GM10248 (cell line): Measurements from ENCODE around the gene LAPTM5.

Experiments
- CTCF ChIA-PET: fragments of 300-600 bp; sonication (Branson Sonifier 250); formaldehyde crosslinking; extraction: SDS; loops from one replicate; lab custom pipeline; 2021; ENCODE audit warnings: antibody characterized with exemption; lab: Yijun Ruan, JAX
- POLR2A ChIA-PET: fragments of 350-650 bp; sonication (Branson Sonifier 250); formaldehyde crosslinking; extraction: SDS; loops from one replicate; lab custom pipeline; 2020; ENCODE audit warnings: antibody characterized with exemption; lab: Yijun Ruan, JAX
- DNase-seq: peaks from one replicate; pipeline ENCODE4 v3.0.0; 2012; ENCODE audit errors: extremely low spot score
- TF ChIP-seq, protein P1 (sequence below): IDR thresholded peaks from 2 replicates; pipeline ENCODE4 v1.5.1; 2012; ENCODE audit warnings: mild to moderate bottlenecking, low read depth; ENCODE audit errors: extremely low read depth, missing control alignments, control extremely low read depth

Gene LAPTM5

DNA sequence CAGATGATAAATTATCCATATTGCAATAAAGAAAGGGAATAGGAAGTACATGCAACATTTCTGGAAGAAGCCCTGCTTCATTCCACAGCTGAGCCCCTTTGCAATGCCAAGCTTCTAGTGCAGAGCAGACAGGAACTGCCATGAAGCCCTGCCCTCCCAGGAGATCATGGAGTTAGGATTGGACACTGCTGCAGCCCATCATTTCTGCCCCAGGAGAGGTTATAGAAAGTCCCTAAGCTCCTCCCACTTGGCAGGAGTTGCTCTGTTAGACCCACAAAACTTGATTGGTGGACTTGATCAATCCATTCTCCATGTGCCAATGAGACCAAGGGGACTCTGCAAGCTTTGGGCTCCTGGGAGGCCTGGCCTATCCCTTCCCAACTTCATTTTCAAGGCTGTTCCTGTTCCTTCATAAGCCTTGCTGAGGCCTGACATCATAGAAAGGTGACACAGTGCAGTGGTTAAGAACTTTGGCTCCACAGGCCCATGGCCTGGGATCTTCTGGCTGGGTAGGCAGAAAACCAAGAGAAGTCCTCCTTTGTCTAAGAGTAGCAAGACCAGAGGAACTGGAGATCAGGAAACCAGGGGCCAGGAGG lies 1.3 kb upstream of the LAPTM5 start:
- ChIA-PET CTCF (interaction anchor here (1.7 to 22.9 kb wide), 6 partner anchors 7 to 39 kb away, joined by 3 to 449 read pairs (median 10); no protein-coding TSS in a partner anchor), POLR2A (interaction anchor here (0.7 to 7.6 kb wide), 3 partner anchors 10 to 18 kb away, joined by 3 to 71 read pairs (median 7); no protein-coding TSS in a partner anchor)
- TF ChIP-seq, protein P1, sequence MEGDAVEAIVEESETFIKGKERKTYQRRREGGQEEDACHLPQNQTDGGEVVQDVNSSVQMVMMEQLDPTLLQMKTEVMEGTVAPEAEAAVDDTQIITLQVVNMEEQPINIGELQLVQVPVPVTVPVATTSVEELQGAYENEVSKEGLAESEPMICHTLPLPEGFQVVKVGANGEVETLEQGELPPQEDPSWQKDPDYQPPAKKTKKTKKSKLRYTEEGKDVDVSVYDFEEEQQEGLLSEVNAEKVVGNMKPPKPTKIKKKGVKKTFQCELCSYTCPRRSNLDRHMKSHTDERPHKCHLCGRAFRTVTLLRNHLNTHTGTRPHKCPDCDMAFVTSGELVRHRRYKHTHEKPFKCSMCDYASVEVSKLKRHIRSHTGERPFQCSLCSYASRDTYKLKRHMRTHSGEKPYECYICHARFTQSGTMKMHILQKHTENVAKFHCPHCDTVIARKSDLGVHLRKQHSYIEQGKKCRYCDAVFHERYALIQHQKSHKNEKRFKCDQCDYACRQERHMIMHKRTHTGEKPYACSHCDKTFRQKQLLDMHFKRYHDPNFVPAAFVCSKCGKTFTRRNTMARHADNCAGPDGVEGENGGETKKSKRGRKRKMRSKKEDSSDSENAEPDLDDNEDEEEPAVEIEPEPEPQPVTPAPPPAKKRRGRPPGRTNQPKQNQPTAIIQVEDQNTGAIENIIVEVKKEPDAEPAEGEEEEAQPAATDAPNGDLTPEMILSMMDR, result no peak
- DNase-seq, result peak; percentile 77

DNA sequence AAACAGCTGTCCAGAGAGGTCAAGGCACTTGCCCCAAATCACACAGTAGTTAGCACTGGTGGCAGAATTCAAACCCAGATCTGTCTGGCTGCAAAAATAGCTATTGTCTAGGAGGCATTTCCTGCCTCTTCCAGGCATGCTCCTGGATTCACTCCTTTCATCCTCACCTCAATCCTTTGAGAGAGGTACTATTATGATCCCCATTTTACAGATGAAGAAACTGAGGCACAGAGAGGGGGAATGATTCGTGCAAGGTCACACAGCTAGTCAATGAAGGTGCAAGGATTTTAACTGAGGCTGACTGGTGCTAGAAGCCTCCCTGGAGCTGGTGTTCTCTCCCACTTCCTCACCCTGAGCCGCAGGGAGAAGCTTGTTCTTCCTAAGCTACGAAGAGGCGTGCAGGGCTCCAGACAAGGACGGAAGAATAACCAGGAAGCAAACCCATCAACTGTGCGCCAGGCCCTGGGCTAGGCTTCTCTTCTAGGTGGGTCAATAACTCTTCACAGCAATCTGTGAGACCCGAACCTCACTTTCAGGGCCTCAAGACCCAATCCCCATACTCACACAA lies 631 bp upstream of the LAPTM5 start:
- ChIA-PET POLR2A (interaction anchor here (0.7 to 7.6 kb wide), 4 partner anchors 10 to 28 kb away, joined by 3 to 71 read pairs (median 5); no protein-coding TSS in a partner anchor), CTCF (interaction anchor here (1.2 to 22.9 kb wide), 7 partner anchors 8 to 39 kb away, joined by 3 to 449 read pairs (median 8); no protein-coding TSS in a partner anchor)
- TF ChIP-seq, protein P1, result no peak
- DNase-seq, result no peak

DNA sequence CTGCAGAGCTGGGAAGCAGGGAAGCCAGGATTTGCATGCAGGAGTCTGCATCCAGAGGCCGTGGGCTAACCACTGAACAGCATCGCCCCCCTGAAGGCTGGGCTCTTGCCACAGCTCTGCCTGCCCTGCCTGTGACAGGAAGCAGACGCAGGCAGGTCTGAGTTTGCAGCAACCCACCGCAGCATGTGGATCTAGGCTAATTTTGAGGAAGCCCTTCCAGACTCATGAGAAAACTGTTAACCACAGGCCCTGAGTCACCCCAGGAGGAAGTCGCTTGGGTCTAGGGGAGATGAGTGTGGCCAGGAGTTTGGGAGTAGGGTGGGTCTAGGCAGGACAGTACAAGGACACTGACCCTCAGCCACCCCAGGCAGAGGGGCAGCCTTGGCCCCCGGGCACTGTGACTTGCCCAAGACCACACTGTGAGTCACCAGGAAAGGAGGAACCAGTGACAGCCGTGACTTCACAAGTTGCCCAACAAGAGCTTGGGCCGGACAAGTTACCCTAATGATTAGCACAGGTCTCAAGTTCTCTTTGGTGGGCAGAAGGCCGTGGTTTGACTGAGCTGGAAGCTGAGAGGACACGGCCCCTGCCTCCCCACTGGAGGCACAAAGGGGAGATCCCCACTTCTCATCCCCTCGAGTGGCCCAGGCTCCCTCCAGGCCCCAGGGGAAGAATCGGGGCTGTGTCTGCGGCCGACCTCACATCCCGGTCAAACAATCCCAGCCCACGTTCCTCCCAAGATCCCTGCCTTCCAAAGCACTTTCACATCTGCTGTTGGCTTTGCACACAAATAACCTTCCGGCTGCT lies 826 bp downstream of the LAPTM5 start:
- CTCF ChIA-PET, result interaction anchor here (1.0 to 22.9 kb wide), 6 partner anchors 8 to 37 kb away, joined by 3 to 449 read pairs (median 5); no protein-coding TSS in a partner anchor
- TF ChIP-seq, protein P1, result no peak
- DNase-seq, result no peak
- POLR2A ChIA-PET, result interaction anchor here (0.6 to 7.6 kb wide), 2 partner anchors 11 to 1069 kb away, joined by 3 to 71 read pairs; no protein-coding TSS in a partner anchor

DNA sequence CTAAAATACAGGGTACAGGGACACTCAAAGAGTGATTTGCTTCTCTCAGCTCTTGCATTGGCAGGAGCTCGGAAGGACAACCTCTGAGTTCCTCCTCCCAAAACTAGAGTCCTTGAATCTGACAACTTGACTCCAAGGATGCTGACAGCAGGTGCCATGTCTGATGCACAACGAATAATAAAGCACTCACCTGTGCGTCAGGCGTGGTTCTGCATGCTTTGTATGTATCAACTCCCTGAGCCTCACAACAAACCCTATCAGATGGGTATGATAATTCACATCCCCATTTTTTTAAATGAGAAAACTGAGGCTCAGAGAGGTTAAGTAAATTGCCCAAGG lies 1.4 kb downstream of the LAPTM5 start:
- DNase-seq, result no peak
- ChIA-PET CTCF (interaction anchor here (1.0 to 22.9 kb wide), 4 partner anchors 8 to 36 kb away, joined by 3 to 449 read pairs (median 84); no protein-coding TSS in a partner anchor), POLR2A (interaction anchor here (1.5 to 7.6 kb wide), 2 partner anchors 11 to 17 kb away, joined by 3 to 71 read pairs; no protein-coding TSS in a partner anchor)
- TF ChIP-seq, protein P1, result no peak

DNA sequence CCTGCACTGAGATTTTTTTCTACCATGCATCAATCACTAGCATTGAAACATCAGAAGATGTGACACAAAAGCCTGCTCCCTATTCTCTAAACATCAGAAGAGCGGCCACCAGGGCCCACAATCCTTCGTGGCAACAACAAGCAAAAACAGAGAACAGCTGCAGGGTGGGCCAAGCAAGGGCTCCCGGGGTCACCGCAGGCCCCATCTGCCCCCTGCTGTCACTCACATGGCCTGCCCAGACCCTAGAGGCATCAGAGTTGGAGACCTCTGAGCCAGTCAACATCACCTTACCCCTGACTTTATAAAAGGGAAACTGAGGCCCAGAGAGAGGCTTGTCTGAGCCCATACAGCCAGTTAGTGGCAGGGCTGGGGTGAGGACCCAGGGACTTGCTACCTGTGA lies 1.8 kb downstream of the LAPTM5 start:
- TF ChIP-seq, protein P1, result peak; percentile 44
- ChIA-PET CTCF (interaction anchor here (1.0 to 22.9 kb wide), 4 partner anchors 7 to 36 kb away, joined by 3 to 449 read pairs (median 84); no protein-coding TSS in a partner anchor), POLR2A (interaction anchor here (1.5 to 7.6 kb wide), 2 partner anchors 10 to 17 kb away, joined by 3 to 71 read pairs; no protein-coding TSS in a partner anchor)
- DNase-seq, result no peak
